HG03066 (cell line): ENCODE data around the gene ZNF888.
"Not testable (repeated sequence)": the region's sequence is repeated elsewhere in the genome, so short reads cannot be mapped to it uniquely, and the experiment has no call there.

ENCODE experiments used
- ATAC-seq: cut with Tn5 transposase; IDR thresholded peaks from one replicate; pipeline ENCODE4 v1.9.1; 2021; ENCODE audit warnings: low read depth; ENCODE audit not compliant: unreplicated experiment

Gene ZNF888

DNA sequence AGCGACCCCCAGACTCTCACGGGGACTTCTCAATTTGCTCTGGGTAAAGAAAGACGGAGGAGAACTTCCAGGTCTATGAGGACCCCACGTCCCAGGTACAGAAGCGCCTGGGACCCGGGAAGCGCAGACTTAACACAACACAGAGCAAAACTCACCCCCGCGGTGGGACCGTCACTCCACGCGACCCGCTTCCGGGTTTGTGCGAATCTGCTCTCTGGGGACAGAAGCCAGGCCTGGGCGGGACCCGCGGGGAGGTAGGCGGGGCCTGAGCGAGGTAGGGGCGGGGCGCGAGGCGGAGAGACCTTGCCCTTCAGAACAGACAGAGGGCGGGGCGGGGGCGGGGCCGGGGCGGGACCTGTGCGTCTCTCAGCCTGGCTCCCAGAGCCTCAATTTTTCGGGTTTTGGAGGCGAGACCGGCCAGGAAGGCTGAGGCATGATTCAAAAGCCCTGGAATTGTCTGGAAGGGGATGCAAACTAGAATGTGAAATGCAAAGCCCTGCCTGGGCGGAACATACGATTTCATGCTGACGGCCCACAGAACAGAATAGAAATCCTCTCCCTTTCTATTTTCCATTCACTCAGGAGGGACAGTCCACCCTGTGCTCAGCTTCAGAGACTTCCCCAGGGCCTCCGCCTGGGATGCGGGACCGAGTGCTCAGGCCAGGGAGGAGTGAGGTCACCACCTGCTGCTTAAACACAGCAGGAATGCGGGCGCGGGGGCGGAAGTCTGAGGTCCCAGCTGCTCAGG, 19.3 kb upstream of the ZNF888 start:
- ATAC-seq: peak; percentile 91

DNA sequence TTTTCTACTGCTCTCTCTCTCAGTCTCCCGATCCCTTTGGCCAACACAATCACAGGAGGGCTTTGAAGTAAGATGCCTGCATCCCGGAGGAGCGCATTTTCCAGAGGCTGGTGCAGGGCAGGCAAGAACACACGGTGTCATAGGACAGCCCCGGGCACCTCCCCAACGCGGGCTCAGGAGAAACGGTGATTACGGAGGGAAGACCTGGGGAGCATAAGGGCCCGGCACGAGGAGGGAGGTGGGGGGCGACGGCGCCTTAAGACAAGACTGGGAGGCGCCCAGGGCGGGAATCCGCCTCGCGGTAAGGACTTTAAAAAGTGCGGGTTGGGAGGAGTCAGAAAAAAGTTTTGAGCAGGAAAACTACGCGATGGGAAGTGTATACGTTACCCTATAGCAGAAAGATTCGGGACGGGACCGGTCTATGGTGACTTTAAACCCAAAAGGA, 18.7 kb upstream of the ZNF888 start:
- ATAC-seq: peak; percentile 22

DNA sequence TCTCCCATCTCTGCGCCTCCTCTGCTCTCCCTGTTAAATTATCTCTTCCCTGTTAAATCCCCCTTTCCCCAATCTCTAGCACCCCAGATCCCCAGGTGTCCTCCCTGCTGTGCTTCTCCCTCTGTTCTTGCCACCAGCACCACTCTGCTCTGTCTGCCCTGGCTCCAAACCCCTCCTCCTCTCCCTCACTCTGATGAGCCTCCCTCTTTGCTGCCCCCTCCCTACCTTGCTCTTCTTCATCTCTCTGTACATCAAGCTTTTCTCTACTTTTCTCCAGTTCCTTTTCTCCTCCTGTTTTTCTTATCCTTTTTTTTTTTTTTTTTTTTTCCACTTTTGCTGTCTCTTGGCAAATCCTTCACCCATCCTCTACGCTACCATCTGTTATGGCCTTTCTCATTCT, 18.3 kb upstream of the ZNF888 start:
- not testable (repeated sequence) for ATAC-seq

DNA sequence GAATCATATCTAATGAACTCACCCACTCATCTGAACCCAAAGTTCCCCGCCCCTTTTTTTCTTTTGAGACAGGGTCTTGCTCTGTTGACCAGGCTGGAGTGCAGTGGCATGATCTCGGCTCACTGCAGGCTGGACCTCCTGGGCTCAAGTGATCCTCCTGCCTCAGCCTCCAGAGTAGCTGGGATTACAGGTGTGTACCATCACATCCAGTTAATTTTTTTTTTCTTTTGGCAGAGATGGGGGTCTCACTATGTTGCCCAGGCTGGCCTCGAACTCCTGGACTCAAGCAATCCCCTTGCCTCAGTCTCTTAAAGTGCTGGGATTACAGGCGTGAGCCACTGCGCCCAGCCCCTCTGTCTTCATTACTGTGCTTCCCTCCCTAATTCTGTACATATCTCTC, 17.7 kb upstream of the ZNF888 start:
- ATAC-seq: not testable (repeated sequence)

DNA sequence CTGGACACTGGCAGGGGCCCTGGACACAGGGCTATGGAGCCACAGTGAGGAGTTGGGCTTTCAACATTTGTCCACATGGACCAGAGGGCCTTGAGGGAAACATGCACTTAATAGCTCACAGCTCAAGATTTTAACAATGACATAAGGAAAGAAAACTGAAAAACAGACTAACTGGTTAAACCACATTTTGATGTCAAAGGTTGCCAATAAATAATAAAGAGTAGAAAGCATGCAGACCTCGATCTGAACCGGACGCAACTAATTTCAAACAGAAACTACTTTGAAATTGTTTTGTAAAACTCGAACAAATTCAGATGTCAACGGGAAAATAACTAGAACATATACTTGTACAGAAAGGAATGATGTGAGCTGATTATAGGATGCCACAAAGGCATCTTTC, 15.5 kb upstream of the ZNF888 start:
- ATAC-seq: no peak

DNA sequence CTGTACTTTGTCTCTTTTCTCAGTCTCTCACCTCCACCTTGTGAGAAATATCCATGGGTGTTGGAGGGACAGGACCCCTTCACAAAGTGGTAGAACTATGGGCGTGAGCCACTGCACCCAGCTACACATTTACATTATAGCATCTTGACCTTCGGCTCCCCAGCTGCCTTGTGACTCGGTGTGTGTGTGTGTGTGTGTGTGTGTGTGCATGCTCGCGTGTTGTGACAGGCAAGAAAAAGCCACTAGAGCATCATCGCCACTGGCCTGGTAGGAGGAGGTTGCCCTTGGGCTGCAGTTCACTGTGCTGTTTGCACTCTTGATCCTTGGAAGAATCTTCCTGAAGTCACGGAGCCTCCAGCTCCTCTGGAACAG, 13.7 kb upstream of the ZNF888 start:
- no peak for ATAC-seq

DNA sequence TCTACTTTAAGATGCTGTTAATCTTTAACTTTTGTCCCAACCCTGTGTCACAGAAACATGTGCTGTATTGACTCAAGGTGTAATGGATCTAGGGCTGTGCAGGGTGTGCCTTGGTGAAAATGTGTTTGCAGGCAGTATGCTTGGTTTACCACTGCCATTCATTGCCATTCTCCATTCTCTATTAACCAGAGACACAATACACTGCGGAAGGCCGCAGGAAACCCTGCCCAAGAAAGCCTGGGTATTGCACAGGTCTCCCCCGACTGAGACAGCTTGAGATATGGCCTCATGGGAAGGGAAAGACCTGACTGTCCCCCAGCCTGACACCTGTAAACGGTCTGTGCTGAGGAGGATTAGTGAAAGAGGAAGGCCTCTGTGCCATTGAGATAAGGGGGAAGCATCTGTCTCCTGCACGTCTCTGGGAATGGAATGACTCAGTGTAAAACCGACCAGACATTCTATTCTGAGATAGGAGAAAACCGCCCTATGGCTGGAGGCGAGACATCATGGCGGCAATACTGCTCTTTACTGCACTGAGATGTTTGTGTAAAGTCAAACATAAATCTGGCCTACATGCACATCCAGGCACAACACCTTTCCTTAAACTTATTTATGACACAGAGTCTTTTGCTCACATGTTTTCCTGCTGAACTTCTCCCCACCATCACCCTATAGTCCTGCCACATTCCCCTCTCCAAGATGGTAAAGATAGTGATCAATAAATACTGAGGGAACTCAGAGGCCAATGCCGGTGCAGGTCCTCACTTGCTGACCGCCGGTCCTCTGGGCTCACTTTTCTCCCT, 13.1 kb upstream of the ZNF888 start:
- ATAC-seq: no peak

DNA sequence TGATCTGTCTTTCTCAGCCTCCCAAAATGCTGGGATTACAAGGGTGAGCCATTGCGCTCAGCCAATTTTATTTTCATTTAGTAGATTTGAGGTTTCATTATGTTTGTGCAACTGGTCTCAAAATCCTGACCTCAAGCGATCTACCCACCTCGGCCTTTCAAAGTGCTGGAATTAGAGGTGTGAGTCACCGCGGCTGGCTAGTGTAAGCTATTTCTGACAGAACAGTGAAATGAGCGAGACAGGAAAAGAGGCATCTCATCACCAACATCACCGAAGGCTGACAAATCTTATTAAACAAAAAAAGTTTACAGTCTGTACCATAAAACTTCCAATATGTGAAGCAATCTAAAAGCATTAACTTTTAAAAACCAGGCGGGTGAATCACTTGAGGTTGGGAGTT, 12.2 kb upstream of the ZNF888 start:
- no peak for ATAC-seq

DNA sequence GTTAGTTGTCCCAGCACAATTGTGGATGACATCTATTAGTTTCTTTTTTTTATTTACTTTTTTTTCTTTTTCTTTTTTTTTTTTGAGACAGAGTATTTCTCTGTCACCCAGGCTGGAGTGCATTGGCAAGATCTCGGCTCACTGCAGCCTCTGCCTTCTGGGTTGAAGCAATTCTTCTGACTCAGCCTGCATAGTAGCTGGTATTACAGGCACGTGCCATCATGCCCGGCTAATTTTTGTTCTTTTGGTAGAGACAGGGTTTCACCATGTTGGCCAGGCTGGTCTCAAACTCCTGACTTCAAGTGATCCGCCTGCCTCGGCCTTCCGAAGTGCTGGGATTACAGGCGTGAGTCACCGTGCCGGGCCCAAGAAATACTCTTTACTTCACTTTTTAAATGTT, 1.4 kb upstream of the ZNF888 start:
- not testable (repeated sequence) for ATAC-seq

DNA sequence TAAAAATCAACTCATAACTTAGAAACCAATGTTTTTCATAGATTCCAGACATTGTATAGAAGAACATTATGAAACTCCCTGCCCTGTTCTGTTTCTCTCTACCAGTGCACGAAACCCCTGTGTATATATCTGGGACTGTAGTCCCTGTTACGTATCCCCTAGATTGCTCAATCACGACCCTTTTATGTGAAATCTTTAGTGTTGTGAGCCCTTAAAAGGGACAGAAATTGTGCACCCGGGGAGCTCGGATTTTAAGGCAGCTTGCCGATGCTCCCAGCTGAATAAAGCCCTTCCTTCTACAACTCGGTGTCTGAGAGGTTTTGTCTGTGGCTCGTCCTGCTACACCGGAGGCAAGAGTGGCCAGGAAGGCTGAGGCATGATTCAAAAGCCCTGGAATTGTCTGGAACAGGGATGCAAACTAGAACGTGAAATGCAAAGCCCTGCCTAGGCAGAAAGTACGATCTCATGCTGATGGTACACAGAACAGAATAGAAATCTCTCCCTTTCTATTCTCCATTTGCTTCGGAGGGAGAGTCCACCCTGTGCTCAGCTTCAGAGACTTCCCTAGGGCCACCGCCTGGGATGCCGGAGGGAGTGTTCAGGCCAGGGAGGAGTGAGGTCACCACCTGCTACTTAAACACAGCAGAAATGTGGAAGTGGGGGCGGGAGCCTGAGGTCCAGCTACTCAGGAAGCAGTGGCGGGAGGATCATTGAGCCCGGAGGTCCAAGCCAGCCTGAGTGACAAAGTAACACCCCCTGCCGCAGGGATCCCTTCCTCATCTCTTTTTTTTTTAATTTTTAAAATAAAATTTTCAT, 758 bp upstream of the ZNF888 start:
- no peak for ATAC-seq

DNA sequence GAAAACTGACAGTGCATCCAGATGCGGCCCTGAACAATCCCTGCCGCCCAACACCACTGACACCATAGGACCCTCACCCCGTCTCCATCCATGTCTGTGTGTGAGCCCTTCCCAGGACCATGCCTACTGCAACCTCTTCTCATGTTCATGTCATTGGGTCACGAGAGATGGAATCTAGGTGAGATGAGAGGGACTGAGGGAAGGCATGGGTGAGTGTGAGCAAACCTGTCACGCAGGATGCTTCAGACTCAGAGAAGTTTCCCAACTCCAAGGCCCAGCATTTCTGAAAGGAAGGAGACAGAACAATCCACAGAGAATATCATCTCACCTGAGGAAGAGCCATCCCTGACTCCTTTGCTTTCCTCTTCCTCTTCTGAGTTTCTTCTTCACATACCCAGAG, 5.7 kb downstream of the ZNF888 start:
- ATAC-seq: no peak

DNA sequence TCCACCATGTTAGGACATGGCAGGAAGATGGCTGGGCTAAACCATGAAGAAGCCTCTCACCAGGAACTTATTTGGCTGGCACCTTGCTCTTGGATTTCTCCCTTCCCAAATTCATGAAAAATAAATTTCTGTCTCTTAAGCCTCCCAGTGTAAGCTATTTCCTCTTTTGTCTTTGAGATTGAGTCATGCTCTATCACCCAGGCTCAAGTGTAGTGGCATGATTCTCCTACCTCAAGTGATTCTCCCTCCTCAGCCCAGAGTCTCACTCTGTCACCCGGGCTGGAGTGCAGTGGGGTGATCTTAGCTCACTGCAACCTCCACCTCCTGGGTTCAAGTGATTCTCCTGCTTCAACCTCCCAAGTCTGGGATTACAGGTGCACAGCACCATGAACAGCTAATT, 12.6 kb downstream of the ZNF888 start:
- ATAC-seq: no peak

DNA sequence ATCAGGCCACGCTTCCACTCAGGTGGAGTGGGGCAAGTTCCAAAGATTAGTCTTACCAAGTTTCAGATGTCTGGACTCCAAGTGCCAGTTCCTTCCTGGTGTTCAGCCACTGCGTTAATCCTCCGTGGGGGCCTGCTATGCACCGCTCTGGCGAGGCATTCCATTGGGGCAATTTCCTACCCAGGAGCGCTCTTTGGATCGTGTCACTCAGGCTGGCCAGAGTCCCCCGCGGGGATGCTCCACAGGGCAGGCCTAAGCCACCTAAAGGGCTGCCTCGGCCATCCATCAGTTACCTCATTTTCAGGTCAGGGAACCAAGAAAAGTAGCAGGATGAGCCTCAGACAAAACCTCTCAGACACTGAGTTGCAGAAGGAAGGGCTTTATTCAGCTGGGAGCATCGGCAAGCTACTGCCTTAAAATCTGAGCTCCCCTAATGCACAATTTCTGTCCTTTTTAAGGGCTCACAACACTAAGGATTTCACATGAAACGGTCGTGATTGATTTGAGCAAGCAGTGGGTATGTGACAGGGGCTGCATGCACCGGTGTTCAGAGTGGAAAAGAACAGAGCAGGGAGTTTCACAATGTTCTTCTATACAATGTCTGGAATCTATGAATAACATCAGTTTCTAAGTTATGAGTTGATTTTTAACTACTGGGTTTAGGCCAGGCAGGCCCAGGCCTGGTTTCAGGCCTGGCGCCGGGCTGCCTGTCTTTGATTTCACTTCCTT, 19.0 kb downstream of the ZNF888 start:
- not testable (repeated sequence) for ATAC-seq

DNA sequence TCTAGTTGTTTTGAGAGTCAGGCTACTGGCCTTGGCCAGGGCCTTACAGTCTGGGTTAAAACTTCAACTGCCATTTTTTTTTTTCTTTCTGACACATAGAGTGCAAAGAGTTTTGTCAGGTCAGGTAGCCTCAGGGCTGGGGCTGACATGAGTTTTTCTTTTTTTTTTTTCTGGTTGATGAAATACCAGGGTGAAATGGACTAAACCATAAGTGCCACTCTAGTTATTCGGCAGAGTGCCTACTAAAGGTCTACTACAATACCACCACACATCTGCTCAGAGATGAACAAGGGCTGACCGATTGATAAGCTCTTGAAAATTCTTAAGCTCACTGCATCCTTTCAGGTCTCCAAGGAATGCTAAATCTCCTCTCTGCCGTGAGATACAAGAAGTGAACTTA, 21.4 kb downstream of the ZNF888 start:
- ATAC-seq: no peak

DNA sequence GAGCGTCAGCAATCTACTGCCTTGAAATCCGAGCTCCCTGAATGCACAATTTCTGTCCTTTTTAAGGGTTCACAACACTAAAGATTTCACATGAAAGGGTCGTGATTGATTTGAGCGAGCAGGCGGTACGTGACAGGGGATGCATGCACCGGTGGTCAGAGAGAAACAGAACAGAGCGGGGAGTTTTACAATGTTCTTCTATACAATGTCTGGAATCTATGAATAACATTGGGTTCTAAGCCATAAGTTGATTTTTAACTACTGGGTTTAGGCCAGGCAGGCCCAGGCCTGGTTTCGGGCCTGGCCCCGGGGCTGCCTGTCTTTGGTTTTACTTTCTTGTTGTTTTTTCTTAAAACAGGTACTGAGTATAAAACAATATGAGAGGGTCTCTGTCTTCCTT, 24.6 kb downstream of the ZNF888 start:
- ATAC-seq: not testable (repeated sequence)

DNA sequence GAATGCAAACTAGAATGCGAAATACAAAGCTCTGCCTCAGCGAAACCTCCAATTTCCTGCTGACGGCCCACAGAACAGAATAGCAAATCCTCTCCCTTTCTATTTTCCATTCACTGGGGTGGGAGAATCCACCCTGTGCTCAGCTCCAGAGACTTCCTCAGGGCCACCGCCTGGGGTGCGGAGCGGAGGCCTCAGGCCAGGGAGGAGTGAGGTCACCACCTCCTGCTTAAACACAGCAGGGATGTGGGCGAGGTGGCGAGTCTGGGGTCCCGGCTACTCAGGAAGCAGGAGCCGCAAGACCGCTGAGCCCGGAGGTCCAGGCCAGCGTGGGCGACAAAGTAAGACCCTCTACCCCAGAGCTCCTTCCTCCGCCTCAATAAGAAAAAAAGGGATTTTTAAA, 25.1 kb downstream of the ZNF888 start:
- no peak for ATAC-seq

DNA sequence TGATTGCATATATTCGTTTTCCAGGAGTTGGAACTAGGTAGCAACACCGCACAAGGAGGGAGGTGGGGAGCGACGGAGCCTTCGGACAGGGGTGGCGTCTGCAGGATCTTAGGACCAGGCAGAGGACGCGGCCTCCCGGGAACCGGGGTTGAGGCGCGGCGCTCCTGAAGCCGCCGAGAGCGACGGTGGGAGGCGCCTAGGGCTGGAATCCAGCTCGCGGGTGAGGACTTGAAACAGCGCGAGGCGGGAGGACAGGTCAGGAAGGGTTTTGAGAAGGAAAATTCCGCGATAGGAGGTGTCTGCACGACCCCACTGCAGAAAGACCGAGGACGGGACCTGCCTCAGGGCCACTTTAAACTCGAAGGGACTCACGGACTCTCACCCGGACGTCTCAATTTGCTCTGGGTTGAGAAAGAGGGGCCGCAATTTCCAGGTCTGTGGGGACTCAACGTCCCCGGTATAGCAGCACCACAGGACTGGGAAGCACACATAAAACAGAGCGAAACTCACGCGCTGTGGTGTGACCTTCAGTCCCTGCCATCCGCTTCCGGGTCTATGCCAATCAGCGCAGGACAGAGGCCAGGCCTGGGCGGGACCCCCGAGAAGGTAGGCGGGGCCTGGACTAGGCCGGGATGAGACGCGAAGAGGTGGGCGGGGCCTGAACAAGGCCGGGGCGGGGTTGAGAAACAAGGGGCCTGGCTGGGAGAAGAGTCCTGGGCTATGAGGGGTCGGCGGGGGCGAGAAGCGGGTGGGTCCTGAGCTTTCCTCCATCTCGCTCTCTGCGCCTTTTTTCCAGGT, 25.9 kb downstream of the ZNF888 start, which contains the start of gene ZNF320:
Gene ZNF320, minus strand, starts transcription at position 498 of the 798 bp plus-strand sequence. CDS start 7,380 bp downstream, outside the sequence.
- peak; percentile 94 for ATAC-seq

DNA sequence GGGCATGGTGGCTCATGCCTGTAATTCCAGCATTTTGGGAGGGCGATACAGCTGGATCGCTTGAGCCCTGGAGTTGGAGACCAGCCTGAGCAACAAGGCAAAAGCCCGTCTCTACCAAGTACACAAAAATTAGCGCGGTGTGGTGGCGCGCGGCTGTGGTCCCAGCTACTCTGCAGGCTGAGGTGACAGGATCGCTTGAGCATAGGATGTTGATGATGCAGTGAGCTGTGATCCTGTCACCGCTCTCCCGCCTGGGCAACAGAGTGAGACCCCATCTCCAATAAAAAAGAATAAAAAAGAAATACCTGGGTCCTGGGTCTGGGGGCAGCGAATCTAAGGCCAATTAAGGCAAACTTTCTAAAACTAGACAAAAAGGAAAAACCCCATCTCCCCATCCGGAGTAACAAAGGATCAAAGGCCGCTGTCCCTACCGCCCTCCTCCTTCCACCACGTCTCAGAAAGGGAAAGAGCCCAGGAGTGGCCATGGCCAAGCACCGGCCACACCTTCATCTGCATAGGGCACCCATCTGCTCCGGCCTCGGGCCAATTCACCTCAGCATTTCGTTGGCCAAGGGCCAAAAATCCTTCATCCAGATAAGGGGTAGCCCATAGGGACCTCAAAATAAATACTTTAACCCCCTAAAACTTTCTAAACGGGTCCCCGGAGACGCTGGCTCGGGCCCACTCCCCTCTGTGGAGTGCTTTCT, 26.6 kb downstream of the ZNF888 start:
- ATAC-seq: peak; percentile 16

DNA sequence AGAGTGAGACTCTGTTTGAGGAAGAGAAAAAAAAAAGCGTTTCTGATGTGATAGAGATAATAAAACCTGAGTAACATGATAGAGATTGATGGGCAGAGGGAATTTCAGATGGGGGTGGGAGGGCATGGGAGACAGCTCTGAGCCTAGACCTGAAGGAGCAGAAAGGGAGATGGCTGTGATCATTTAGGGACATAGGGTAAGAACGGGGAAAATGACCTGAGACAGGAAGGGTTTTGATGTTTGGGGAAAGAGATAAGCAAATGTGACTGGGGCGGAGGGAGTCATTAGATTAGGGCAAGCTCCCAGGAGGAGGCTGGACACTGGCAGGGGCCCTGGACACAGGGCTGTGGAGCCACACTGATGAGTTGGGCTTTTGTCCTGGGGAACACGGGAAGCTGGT, 31.9 kb downstream of the ZNF888 start:
- ATAC-seq: no peak
